ENCODE data around the gene ENTHD1.

The ENTHD1 gene

DNA sequence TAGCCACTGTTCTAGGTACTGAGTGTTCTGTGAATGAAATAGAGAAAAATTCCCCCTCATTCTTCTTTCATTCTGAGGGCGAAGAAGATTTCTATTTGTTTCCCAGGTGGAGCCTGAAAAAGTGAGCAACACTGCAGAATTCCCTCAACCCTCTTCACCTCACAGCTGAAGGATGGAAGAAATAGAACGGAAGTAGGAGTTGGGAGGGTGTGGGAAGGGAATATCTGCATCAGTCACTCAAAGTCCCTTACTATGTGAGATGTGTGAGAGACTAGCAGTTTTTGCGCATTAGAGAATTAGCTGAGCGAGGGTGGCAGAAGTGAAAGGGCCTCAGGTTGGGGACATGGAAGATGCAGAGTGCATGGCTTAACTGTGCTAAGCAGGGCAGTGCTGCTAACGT lies 88.4 kb downstream of the ENTHD1 start:
- no peak for DNase-seq
- intact Hi-C loops (cut with DNase I) = no loop called here

DNA sequence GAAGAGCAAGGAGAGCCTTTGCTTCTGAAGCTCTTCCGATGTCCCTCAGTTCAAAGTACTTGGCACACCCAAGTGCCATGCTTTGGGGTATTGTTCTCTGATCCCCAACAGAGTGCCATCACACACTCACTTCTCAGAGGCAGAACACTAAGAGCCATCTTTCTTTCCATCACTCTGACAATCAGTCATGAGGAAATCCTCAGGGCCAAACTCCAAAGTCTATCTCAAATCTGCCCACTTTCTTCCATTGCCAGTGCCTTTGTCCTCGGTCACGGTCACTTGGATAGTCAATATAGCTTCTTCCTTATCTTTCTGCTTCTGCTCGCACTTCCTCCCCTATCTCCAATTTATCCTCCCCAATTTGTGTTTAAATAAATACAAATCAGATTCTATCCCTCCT lies 90.9 kb downstream of the ENTHD1 start:
- DNase-seq = no peak
- intact Hi-C loops (cut with DNase I) = no loop called here

DNA sequence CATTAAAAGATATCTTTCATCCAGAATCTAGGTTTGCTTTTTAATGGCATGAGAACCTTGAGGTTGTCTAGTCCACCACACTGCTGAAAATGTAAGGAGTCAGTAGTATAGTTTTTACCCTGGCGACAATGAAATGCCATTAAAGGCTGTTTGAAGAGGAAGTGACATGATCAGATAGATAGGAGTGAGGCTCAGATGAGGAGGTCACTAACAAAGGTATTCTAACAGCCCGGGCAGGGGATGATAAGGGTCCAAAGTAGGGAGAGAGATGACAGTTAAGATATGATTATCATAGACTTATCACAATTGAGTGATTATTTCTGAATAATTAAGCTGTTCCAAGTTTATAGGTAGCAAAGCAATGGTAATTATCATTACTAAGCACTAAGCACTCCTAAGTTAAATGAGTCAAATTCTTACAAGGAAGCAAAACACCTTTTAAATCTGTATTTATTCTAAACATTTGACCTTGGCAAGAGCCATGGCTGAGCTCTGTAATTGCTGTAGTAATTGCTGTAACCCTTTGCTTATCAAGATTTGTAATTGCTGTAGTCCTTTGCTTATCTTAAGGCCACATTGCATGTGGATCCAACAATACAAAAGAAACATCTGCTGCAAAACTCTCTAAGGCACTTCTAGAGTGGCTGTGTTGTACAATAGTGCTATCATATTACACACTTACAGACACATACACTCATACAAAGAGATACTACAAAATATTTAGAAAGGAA lies 92.6 kb downstream of the ENTHD1 start:
- DNase-seq = no peak
- intact Hi-C loops (cut with DNase I) = no loop called here

DNA sequence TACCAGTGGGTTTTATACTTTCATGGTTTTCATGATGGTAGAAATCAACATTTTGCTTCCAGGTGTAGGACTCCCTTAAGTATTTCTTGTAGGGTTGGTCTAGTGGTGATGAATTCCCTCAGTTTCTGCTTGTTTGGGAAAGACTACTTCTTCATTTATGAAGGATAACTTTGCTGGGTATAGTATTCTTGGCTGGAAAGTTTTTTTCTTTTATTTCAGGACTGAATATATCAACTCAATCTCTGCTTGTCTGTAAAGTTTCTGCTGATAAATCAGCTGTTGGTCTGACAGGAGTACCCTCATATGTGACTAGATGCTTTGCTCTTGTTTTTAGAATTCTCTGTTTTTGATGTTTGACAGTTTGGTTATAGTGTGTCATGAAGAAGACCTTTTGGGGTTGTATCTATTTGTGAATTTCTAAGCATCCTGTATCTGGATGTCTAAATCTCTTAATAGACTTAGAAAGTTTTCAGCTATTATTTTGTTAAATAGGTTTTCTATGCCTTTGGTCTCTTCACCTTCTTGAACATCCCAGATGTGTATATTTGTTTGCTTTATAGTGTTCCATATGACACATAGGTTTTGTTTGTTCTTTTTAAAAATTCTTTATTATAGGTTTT lies 95.9 kb downstream of the ENTHD1 start:
- intact Hi-C loops (cut with DNase I) = no loop called here
- no peak for DNase-seq

DNA sequence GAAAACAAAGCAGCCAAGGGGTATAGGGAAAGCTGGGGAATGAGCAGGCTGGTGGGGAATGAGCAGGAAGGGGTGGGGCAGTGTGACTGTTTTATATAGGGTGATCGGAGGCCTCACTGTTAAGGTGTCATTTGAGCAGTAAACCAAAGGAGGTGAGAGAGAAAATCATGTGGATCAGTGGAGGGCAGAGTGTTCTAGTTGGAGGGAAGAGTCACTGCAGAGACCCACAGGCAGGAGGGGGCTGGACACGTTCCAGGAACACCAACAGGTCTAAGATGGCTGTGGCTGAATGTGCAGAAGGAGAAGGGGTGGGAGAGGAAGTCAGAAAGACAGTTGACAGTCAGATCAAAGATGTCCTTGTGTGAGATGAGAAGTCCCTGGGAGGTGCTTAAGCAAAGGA lies 103.8 kb downstream of the ENTHD1 start:
- DNase-seq = no peak
- intact Hi-C loops (cut with DNase I) = no loop called here

DNA sequence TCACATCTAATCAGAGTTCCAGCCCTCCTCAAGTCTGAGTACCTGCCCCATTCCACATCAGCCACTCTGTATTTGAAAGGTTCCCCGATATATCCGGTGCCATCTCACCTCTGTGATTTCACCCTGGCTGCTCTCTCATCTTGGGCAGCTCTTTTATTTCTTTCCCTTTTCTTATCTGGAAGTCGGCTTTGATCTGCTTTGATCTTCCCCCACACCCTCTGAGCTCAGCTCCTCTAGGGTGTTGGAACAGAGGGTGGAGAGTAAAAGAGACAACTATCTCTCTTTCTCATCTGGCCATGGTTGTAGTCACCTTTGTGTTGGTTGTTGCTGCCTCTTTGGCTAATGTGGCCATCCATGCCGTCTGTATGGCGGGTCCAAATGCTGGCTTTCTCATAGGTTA lies 108.3 kb downstream of the ENTHD1 start:
- no peak for DNase-seq
- intact Hi-C loops (cut with DNase I) = no loop called here

DNA sequence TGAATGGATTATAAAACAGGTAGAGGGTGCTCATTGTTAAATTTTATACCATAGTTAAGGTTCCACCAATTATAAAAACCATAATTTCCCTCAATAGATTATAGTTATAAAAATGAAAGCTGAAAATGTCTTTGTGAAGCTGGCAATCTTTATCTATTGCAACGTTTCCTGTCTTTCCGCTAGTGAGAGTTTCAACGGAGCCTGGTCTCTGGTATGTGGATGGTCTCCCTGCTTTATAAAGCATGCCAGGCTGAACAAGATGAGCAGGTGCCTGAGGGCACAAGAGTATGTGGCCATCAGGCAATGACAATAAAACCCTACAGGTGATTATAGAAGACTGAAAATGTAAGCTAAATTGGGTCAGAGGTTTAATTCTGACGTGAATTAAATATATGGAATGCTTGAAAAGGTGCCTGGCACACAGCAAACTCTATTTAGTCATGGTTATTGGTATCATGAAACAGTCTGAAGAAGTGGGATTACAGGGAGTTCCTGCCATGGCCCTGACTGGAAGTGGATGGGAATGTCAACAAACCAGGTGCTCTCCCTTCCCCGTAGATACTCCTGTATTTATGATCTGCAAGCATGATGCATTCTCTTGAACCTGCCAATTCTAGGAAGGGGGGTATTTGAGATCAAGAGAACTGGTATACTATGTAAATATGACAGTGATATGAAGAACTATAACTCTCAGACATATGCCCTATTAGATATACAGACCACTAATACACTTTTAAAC lies 115.7 kb downstream of the ENTHD1 start:
- no peak for DNase-seq
- intact Hi-C loops (cut with DNase I) = no loop called here

DNA sequence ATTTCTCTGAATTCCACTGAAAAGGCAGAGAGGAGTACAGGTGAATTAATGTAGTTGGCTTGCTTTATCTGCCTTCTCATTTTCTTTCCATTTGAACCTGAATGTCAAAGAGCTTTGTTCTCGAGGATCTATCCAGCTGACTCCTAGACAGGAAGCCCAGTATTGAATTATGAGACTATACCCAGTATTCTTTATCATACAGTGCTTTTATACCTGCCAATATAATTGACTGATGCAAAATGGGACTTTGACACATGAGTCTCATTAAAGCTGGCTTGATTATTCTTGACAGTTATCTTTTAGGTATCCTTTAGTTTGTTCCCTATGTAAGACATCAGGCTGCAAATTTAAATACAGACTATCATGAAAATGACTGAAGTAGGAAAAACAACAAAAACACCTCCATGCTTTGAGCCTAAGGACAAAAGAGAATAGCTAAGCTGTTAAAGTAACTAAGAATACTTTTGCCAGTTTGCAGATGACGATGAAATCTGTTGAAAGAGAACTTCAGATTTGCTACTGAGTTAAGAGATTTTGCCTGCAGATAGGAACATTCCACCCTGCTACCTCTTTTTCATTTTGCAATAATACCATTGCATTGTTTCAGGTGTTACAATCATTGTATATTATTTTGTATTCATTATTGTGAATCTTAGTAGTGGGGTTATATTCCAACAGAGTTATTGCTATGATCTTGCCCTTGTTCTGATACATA lies 117.1 kb downstream of the ENTHD1 start:
- no peak for DNase-seq
- intact Hi-C loops (cut with DNase I) = no loop called here

DNA sequence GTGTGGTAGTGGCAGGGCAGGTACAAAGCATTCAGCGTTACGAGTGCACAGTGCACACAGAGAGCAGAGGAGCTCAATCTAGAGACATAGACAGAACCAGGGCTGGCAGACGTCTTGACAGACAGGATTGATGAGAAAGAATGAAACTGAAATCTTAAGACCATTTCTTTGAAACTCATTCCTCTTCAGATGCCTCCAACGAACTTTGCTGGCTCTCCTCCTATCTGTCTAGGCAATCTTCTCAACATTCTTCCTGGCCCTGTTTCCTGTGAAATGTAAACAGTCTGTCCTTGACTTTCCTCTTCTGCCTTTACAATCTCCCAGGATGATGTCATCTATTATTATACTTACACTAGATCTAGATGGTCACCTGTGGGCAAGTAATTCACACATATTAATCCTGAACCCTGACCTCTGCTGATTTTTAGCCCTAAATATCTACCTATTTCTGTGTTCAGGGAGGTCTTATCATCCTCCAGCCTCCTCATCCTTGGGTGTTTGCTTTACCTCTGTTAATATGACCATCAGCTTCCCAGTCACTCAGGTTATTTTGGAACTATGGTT lies 119.5 kb downstream of the ENTHD1 start:
- DNase-seq = no peak
- intact Hi-C loops (cut with DNase I) = loop anchor here (2.0 kb wide), 1 partner anchor 59 kb away; no protein-coding TSS in a partner anchor

DNA sequence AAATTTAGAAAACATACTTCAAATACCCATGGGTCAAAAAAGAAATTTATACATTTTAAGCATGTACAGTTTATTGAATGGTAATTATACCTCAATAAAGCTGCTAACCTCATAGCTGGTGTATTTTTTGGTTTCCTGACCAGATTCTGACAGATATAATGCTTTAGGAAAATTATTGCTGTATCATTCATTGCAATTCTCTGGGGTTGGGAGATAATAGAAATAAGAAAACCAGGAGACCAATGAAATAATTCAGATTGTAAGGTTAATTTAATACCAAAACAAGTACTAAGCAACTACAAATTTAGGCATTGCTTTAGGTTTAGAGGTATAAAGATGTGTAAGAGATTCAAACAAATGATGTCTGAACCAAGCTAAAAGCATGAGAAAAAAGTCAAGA lies 120.1 kb downstream of the ENTHD1 start:
- DNase-seq = no peak
- intact Hi-C loops (cut with DNase I) = no loop called here

DNA sequence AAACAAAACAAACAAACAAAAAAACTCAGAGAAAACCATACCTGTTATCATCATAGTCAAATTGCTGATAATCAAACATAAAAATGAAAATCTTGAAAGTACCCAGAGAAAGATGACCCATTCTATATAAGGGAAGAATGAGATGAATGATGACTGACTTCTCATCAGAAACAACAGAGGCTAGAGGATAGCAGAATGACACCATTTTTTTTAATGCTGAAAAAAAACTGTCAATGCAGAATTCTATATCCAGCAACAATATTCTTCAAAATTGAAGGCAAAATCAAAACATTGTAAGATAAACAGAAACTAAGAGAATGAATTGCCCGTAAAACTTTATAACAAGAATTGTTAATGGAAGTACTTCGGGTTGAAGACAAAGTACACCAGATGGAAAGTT lies 122.1 kb downstream of the ENTHD1 start:
- intact Hi-C loops (cut with DNase I) = no loop called here
- DNase-seq = no peak

DNA sequence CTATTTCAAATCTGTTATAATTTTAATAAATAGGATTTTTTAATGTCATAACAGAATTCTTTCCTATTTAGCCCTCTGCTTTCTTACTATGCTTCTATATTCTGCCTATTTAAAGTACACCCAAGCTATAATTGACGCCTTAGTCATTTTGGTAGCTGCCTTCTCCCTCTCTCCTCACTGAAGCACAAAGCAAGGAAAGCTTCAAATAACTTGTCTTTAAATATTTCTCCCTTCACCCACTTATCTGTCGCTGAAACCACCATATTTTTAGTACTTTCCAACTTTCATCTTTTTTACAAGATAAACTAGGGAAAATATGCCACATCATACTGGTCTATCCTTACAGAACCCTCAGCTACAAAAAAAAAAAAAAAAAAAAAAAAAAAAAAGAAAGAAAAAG lies 127.9 kb downstream of the ENTHD1 start:
- DNase-seq = no peak
- intact Hi-C loops (cut with DNase I) = no loop called here

DNA sequence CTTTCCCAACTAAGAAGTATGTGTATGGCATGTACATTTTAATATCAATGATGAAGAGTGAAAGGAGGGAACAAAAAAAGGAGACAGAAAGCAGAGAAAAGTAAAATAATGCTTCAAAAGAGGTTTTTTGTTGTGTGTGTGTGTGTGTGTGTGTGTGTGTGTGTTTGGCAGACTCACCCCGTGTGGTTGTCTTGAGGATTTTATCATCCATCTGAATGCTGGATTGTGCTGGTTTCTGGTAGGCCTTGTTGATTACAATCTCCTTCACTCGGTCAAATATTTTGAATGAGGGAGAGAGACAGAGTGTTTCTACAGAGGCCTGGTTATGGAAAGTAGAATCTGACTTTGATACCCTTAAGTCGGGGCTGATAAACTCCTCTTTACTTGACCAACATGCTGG lies 128.5 kb downstream of the ENTHD1 start:
- intact Hi-C loops (cut with DNase I) = no loop called here
- DNase-seq = no peak

DNA sequence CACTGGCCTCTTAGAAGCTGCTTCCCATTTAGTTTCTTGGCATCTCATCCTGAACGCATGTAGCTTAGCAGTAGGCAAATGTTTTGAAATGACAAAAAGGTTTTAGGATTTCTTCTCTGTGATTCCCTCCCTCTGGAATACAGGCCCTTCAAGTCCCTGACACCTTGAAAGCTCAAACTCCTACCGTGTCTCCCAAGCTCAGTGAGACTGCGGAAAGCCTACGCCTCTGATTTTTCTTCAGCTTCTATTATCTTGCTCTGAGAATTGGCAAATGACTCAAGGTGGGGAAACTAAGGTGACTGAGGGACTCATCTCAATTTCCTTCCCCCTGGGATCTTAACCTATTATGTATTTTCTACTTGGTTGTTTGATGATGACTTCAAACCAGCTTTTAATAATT lies 130.3 kb downstream of the ENTHD1 start:
- intact Hi-C loops (cut with DNase I) = no loop called here
- DNase-seq = no peak

DNA sequence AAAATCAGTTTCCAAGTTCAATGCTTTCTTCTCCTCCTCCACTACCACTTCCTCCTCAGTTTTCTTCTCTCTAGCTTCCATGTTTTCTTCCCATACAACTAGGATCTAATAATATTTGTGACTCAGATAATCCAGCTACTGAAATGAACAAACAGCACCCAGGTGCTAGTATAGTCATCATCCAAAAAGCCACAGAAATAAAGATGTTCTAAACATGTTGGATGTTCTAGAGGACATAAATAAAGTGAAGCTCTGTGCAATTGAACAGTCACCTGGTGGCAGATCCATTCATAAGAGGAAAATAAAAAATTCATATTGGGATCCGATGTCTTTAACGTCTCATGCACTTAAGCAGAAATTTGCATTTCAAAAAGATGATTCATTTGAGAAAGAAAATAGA lies 142.8 kb downstream of the ENTHD1 start:
- intact Hi-C loops (cut with DNase I) = no loop called here
- DNase-seq = no peak

DNA sequence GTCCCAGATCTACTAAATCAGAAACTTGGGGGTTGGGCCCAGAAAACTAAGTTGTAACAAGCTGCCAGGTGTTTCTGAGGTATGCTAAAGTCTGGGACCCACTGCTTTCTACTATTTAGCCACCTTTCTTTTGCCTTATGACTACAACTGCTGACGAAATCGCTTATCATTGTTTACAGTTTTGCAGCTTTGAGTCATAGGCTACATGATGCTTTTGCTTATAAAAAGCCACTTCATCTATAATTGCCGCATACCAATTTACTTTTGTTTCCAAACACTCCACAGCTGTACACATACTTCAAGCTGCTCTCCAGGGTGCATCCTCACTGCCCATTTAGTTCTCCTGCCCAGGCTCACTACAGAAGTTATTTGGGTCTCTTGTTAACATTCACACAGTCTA lies 144.7 kb downstream of the ENTHD1 start:
- DNase-seq = no peak
- intact Hi-C loops (cut with DNase I) = no loop called here

DNA sequence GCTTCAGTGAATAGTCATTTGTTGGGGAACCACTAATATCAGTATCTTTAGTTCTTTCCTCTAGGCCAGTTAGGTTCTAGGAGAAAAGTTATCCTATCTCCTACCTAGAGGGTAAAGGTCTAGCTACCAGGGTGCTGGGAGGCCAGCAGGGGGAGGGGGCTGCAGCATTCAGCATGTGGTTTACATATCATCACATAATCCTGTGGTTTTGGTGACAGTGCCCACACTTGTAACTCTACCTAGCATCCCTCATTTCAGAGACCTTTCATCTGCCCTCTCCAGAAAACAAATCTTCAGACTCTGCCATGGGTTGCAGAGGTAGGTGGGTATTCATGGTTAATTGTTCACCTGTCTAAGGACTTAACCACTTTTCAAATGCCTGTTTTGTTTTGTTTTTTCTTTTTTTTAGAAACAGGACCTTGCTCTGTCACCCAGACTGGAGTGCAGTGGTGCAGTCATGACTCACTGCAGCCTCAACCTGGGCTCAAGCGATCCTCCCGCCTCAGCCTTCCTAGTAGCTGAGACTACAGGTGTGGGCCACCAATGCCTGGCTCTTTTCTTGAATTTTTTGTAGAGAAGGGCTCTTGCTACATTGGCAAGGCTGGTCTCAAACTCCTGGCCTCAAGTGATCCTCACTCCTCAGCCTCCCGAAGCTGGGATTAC lies 146.8 kb downstream of the ENTHD1 start:
- intact Hi-C loops (cut with DNase I) = no loop called here
- DNase-seq = no peak

DNA sequence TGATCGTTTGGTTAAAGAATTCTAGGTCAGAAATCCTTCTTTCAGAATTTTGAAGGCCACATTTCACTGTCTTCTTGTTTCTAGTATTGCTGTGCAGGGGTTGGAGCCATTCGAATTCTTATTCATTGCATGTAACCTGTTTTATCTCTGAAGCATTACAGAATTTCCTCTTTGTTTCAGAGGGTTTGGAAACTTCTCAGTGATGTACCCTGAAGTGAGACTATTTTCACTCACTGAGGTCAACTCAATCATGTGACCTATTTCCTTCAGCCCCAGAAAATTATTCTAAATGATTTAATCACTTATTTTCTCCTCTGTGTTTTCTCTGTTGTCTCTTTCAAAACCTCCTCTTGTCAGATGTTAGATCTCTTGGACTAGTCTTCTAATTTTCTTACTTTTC lies 147.8 kb downstream of the ENTHD1 start:
- DNase-seq = no peak
- intact Hi-C loops (cut with DNase I) = no loop called here

DNA sequence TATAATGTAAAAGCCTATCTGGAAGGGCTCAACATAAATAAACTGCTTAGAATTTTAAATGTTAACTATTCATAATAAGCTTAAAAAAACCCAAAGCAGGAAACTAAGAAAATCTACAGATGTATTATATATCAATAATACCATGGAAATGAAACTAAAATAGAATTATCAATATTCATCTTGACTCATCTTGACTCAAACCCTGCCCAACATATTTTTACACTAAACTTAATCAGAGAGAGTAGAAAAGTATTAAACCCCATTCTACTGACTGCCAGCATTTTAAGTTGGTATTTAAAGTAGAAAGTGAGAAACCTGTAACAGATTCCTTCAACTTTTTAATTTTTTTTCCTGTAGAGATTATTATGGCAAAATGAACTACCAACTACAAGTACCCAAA lies 149.2 kb downstream of the ENTHD1 start:
- intact Hi-C loops (cut with DNase I) = no loop called here
- no peak for DNase-seq

DNA sequence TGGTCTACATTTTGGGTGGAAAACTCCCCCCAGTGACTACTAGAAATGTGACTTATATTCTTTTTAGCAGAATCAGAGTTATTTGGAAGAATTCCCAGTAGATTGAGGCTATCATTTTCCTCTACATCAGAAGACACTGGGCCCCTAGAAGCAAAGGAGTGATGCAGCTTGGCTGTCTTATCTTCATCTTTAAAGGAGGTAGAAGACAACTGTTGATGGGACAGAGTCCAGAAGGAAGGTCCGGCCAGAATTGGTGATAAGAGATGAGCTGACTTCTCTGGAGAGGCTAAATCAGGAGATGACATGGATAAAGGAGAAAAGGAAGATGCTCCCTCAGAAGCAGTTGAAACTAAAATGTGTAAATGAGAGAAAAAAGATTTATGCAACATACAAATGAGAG lies 149.6 kb downstream of the ENTHD1 start:
- no peak for DNase-seq
- intact Hi-C loops (cut with DNase I) = no loop called here

All from posterior cingulate gyrus (tissue), 11 donors.